ENCODE measurements around the gene ATF1. TPM values are rescaled to one million over a fixed set of nuclear protein-coding genes. Genes with fewer than 3 reads are reported as not detected.
A peak's percentile ranks its signal among the peaks of the same experiment; 100 is the strongest.

Gene ATF1
- total and polyA plus RNA-seq, 4 donors = 7.7 to 54.1 (median 22.3) TPM

- H3K9me3 ChIP-seq (ENCODE audit: control insufficient read depth in 4 of 4, insufficient read depth in 3 of 4, low read length in 3 of 4) = no peaks in the 10 kb centered on the region
- no peaks in the 10 kb centered on the region for H3K4me1 ChIP-seq (ENCODE audit: control insufficient read depth in 5 of 5, insufficient read depth in 5 of 5, low read length in 5 of 5)
- TF ChIP-seq, protein P1, sequence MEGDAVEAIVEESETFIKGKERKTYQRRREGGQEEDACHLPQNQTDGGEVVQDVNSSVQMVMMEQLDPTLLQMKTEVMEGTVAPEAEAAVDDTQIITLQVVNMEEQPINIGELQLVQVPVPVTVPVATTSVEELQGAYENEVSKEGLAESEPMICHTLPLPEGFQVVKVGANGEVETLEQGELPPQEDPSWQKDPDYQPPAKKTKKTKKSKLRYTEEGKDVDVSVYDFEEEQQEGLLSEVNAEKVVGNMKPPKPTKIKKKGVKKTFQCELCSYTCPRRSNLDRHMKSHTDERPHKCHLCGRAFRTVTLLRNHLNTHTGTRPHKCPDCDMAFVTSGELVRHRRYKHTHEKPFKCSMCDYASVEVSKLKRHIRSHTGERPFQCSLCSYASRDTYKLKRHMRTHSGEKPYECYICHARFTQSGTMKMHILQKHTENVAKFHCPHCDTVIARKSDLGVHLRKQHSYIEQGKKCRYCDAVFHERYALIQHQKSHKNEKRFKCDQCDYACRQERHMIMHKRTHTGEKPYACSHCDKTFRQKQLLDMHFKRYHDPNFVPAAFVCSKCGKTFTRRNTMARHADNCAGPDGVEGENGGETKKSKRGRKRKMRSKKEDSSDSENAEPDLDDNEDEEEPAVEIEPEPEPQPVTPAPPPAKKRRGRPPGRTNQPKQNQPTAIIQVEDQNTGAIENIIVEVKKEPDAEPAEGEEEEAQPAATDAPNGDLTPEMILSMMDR (IDR thresholded peaks at IDR 0.05; ENCODE audit: control extremely low read depth, extremely low read depth) = peak; percentile 4
- H3K36me3 ChIP-seq (ENCODE audit: control insufficient read depth in 4 of 4, insufficient read depth in 4 of 4, low read length in 4 of 4) = peaks cover 22 to 51% (median 33%) of the 10 kb centered on the region in 4 donors
- DNase-seq (peak; percentile 28 to 58 (median 57)), ATAC-seq (ENCODE audit: insufficient read depth, low FRiP score) (no peak)
- WGBS, 2 donors = 82 to 84% methylated on average over 10 of the region's 10 CpGs
- H3K27ac ChIP-seq (ENCODE audit: low read depth in 1 of 2, low read length in 1 of 2) = no peak overlapping the region
- no peak overlapping the region for H3K4me3 ChIP-seq
- H3K27me3 ChIP-seq (ENCODE audit: control insufficient read depth in 3 of 3, insufficient read depth in 3 of 3, low read length in 2 of 3) = no peaks in the 10 kb centered on the region
- H3K9ac ChIP-seq (ENCODE audit: insufficient read depth in 1 of 2, low read length in 2 of 2) = no peak overlapping the region
Observed at GRCh38 chr12:50734409-50735263, 29.3 kb upstream of the ATF1 start.

- H3K4me1 ChIP-seq (ENCODE audit: control insufficient read depth in 5 of 5, insufficient read depth in 5 of 5, low read length in 5 of 5) = no peaks in the 10 kb centered on the region
- H3K36me3 ChIP-seq (ENCODE audit: control insufficient read depth in 4 of 4, insufficient read depth in 4 of 4, low read length in 4 of 4) = peaks cover 15 to 48% (median 41%) of the 10 kb centered on the region in 4 donors
- no peak overlapping the region for H3K9ac ChIP-seq (ENCODE audit: insufficient read depth in 1 of 2, low read length in 2 of 2)
- TF ChIP-seq, protein P1 (IDR thresholded peaks at IDR 0.05; ENCODE audit: control extremely low read depth, extremely low read depth) = no peak
- H3K27ac ChIP-seq (ENCODE audit: low read depth in 1 of 2, low read length in 1 of 2) = no peak overlapping the region
- H3K9me3 ChIP-seq (ENCODE audit: control insufficient read depth in 4 of 4, insufficient read depth in 3 of 4, low read length in 3 of 4) = no peaks in the 10 kb centered on the region
- ATAC-seq (ENCODE audit: insufficient read depth, low FRiP score) = no peak
- H3K4me3 ChIP-seq = no peak overlapping the region
- H3K27me3 ChIP-seq (ENCODE audit: control insufficient read depth in 3 of 3, insufficient read depth in 3 of 3, low read length in 2 of 3) = no peaks in the 10 kb centered on the region
- DNase-seq = no peak
- 94 to 95% methylated on average over 7 of the region's 7 CpGs for WGBS, 2 donors
Observed at GRCh38 chr12:50739611-50740010, 24.3 kb upstream of the ATF1 start.

GRCh38 chr12:50740307-50740706 is 23.6 kb upstream of the ATF1 start:
- 90 to 91% methylated on average over 2 of the region's 2 CpGs for WGBS, 2 donors
- no peak overlapping the region for H3K9ac ChIP-seq (ENCODE audit: insufficient read depth in 1 of 2, low read length in 2 of 2)
- H3K27me3 ChIP-seq (ENCODE audit: control insufficient read depth in 3 of 3, insufficient read depth in 3 of 3, low read length in 2 of 3) = no peaks in the 10 kb centered on the region
- TF ChIP-seq, protein P1 (IDR thresholded peaks at IDR 0.05; ENCODE audit: control extremely low read depth, extremely low read depth) = no peak
- ATAC-seq (ENCODE audit: insufficient read depth, low FRiP score) (no peak), DNase-seq (no peak)
- H3K4me3 ChIP-seq = no peak overlapping the region
- peaks cover 18 to 51% (median 42%) of the 10 kb centered on the region in 4 donors for H3K36me3 ChIP-seq (ENCODE audit: control insufficient read depth in 4 of 4, insufficient read depth in 4 of 4, low read length in 4 of 4)
- H3K27ac ChIP-seq (ENCODE audit: low read depth in 1 of 2, low read length in 1 of 2) = no peak overlapping the region
- H3K9me3 ChIP-seq (ENCODE audit: control insufficient read depth in 4 of 4, insufficient read depth in 3 of 4, low read length in 3 of 4) = no peaks in the 10 kb centered on the region
- no peaks in the 10 kb centered on the region for H3K4me1 ChIP-seq (ENCODE audit: control insufficient read depth in 5 of 5, insufficient read depth in 5 of 5, low read length in 5 of 5)
